GM12878 (cell line): ENCODE data around the gene RPP30. TPM values are rescaled to one million over a fixed set of nuclear protein-coding genes. Genes with fewer than 3 reads are reported as not detected.

ENCODE experiments used
- ATAC-seq: fragments of 200-7000 bp; cut with Tn5 transposase; 3 replicates; pipeline ENCODE4 v1.9.1; 2020; ENCODE audit warnings: mild to moderate bottlenecking, moderate library complexity
- BruUV-seq: library from RNA; stranded (reverse); fragments of 400-500 nt; replicated peaks from 2 replicates; lab custom pipeline; 2021; lab: Mats Ljungman, UMichigan
- CTCF ChIA-PET: fragments of 300-600 bp; sonication (Branson Sonifier 250); formaldehyde crosslinking; extraction: SDS; loops from one replicate; lab custom pipeline; 2021; ENCODE audit warnings: inconsistent platforms; lab: Yijun Ruan, JAX
- POLR2A ChIA-PET: fragments of 350-600 bp; formaldehyde crosslinking; extraction: SDS; loops from one replicate; lab custom pipeline; 2021; ENCODE audit warnings: inconsistent platforms; lab: Charles Lee
- RAD21 ChIA-PET: fragments of 300-600 bp; sonication (Branson Sonifier 250); formaldehyde crosslinking; loops from one replicate; lab custom pipeline; 2023; ENCODE audit warnings: antibody characterized with exemption; ENCODE audit not compliant: unreplicated experiment; lab: Charles Lee
- SMC1A ChIA-PET: fragments of 300-600 bp; sonication (Branson Sonifier 250); formaldehyde crosslinking; loops from one replicate; lab custom pipeline; 2023; ENCODE audit not compliant: unreplicated experiment, uncharacterized antibody; lab: Charles Lee
- DNase-seq: peaks from one replicate; pipeline ENCODE4 v3.0.0-alpha.2; 2011; ENCODE audit warnings: low read depth, low spot score
- FAIRE-seq: peaks from 3 replicates; lab custom pipeline; 2011; peaks lifted over from hg19 to GRCh38; lab: Jason Lieb, UNC
- H2AFZ ChIP-seq: 2 replicates; pipeline ENCODE4 v1.6.0; 2011; ENCODE audit warnings: low read depth, low read length, control low read depth; ENCODE audit not compliant: control insufficient read depth
- H3K27ac ChIP-seq: 2 replicates; pipeline ENCODE4 v1.5.1; 2011; ENCODE audit warnings: control low read depth; ENCODE audit not compliant: control insufficient read depth, insufficient read depth
- H3K27me3 ChIP-seq, 2 experiments: replicated peaks in 1 of 2; 2 replicates each; pipeline versions ENCODE4 v1.6.0 to v1.6.1; 2011; ENCODE audit warnings: low read length in 1 of 2; ENCODE audit not compliant: control insufficient read depth in 2 of 2, insufficient read depth in 2 of 2
- H3K36me3 ChIP-seq, 2 experiments: 2 replicates each; pipeline ENCODE4 v1.5.1; 2011; ENCODE audit warnings: low read length in 1 of 2; ENCODE audit not compliant: control insufficient read depth in 2 of 2, insufficient read depth in 2 of 2
- H3K4me1 ChIP-seq: 2 replicates; pipeline ENCODE4 v1.6.1; 2011; ENCODE audit warnings: mild to moderate bottlenecking, low read length, moderate library complexity, mixed read lengths; ENCODE audit not compliant: control insufficient read depth, insufficient read depth
- H3K4me2 ChIP-seq: 2 replicates; pipeline ENCODE4 v1.6.0; 2011; ENCODE audit warnings: control low read depth; ENCODE audit not compliant: control insufficient read depth, insufficient read depth
- H3K4me3 ChIP-seq: fragments of 200-600 bp; sonication (generic); 2 replicates; pipeline ENCODE4 v1.5.1; 2016
- H3K79me2 ChIP-seq: 2 replicates; pipeline ENCODE4 v1.6.0; 2011; ENCODE audit warnings: low read length; ENCODE audit not compliant: control insufficient read depth, insufficient read depth
- H3K9ac ChIP-seq: 2 replicates; pipeline ENCODE4 v1.8.0; 2011; ENCODE audit warnings: low read length, control low read depth, mixed read lengths; ENCODE audit not compliant: control insufficient read depth, insufficient read depth
- H3K9me3 ChIP-seq: replicated peaks from 3 replicates; pipeline ENCODE4 v1.5.1; 2011; ENCODE audit warnings: mild to moderate bottlenecking, low read length; ENCODE audit not compliant: control insufficient read depth, insufficient read depth
- H4K20me1 ChIP-seq: 2 replicates; pipeline ENCODE4 v1.6.0; 2011; ENCODE audit not compliant: control insufficient read depth, insufficient read depth
- POLR2A ChIP-seq: IDR thresholded peaks from 2 replicates; pipeline ENCODE4 v1.6.1; 2011; ENCODE audit warnings: low read depth, mild to moderate bottlenecking, low read length
- WGBS: methylation state at CpG from one replicate; pipeline ENCODE4 v1.1.6; 2016; ENCODE audit warnings: low lambda C conversion rate; ENCODE audit not compliant: insufficient replicate concordance, insufficient coverage; ENCODE audit errors: missing lambda C conversion rate; 5-methylcytosine and 5-hydroxymethylcytosine counted together
- in situ Hi-C: fragments of 300-500 bp; cut with MboI; formaldehyde crosslinking; loops from 9 replicates; pipeline ENCODE4 v1.14.3; 2018; ENCODE audit warnings: mixed read lengths
- intact Hi-C: fragments of 100-400 bp; cut with micrococcal nuclease; formaldehyde crosslinking; loops from one replicate; pipeline ENCODE4 v1.14.2; 2022; ENCODE audit not compliant: unreplicated experiment
- polyA plus RNA-seq, 11 experiments: library from polyadenylated mRNA; depleted of rRNA in 4 of 11; unstranded in 6 of 11; stranded (reverse) in 5 of 11; fragments of >200 nt; fragmentation: Nextera tagmentation in 4 of 11; fragmentation: Illumina TruSeq in 1 of 11; extraction: Ambion mirVana in 4 of 11; extraction: Trizol in 1 of 11; gene quantifications; 1 replicate in 1 of 11; 2 replicates in 10 of 11; pipeline versions ENCODE4 v1.2.1 to v1.2.3, GENCODE V29; 2011 to 2016; ENCODE audit warnings: inconsistent platforms in 2 of 11, missing spikeins in 2 of 11, low read depth in 1 of 11
- total RNA-seq, 4 experiments: library from RNA; depleted of rRNA in 3 of 4; stranded (reverse); fragments of >200 nt in 3 of 4; fragmentation: Illumina TruSeq in 1 of 4; extraction: Trizol in 1 of 4; gene quantifications; 2 replicates each; pipeline versions ENCODE4 v1.2.1 to v1.2.3, GENCODE V29; 2013 to 2021
- TF ChIP-seq, protein P1 (sequence below): fragments of 150-350 bp; IDR thresholded peaks from 2 replicates; pipeline ENCODE4 v1.6.1; 2016; ENCODE audit warnings: low read depth, low read length

RPP30 gene
- total and polyA plus RNA-seq, 10 of the 15 experiments (the other 5 are each of a cell fraction or from before 2014, with no cell fraction given): 48.0 to 208 (median 72.6) TPM

DNA sequence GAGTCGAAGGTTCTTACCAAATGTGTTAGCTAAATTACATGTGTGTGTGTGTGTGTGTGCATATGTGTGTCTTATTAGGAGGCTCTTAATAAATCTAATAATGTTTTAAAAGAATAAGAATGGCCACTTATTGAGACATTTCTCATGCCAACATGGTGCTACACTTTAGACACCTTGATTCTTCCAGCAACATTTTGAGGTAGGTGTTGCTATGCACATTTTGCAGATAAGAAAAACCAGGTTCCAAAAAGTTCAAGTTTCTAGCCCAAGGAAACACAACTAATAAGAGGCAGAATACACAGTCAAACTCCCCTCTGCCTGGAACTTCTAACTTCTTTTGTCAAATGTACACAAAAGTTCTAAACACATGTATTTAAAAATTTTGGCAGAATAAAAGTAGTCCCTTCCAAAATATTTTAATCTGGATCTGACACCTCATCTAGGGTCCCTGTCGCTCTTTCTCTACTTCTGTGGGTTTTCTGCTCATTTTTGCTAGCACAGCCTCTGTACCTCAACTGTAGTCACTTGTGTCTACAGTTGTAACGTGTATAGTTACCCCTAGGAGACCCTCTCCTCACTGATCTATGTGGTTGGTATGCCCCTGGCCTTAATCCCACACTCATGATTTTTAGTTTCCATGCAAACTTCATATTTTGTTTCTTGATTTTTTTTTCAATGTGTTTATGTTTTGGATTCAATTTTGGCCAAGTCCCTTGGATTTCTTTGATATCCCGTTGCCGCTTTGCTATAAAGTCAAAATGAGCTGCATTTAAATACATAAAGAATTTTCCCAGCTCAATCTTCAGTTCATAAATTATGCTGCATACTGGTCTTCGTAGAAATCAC is 44.8 kb downstream of the RPP30 start:
- Histone ChIP-seq H3K4me1 (no peaks in the 10 kb centered on the region), H3K36me3 (no peaks in the 10 kb centered on the region), H3K27ac (no peak overlapping the region), H3K9ac (no peak overlapping the region), H2AFZ (no peak overlapping the region), H4K20me1 (no peaks in the 10 kb centered on the region), H3K4me3 (no peak overlapping the region), H3K79me2 (no peaks in the 10 kb centered on the region), H3K27me3 (no peaks in the 10 kb centered on the region), H3K9me3 (no peaks in the 10 kb centered on the region; the same call in 2 of the 3 replicates), H3K4me2 (no peak overlapping the region)
- no TSS peak for BruUV-seq
- intact Hi-C loops (no loop called here), in situ Hi-C loops (no loop called here)
- 70% methylated on average over 6 of the region's 6 CpGs for WGBS
- ATAC-seq (no peak), DNase-seq (no peak), FAIRE-seq (no peak)
- CTCF ChIA-PET: interaction anchor here (0.6 to 8.8 kb wide), 10 partner anchors 7 to 381 kb away, joined by 3 to 253 read pairs (median 5); no protein-coding TSS in a partner anchor
- TF ChIP-seq POLR2A: no peak
- TF ChIP-seq, protein P1, sequence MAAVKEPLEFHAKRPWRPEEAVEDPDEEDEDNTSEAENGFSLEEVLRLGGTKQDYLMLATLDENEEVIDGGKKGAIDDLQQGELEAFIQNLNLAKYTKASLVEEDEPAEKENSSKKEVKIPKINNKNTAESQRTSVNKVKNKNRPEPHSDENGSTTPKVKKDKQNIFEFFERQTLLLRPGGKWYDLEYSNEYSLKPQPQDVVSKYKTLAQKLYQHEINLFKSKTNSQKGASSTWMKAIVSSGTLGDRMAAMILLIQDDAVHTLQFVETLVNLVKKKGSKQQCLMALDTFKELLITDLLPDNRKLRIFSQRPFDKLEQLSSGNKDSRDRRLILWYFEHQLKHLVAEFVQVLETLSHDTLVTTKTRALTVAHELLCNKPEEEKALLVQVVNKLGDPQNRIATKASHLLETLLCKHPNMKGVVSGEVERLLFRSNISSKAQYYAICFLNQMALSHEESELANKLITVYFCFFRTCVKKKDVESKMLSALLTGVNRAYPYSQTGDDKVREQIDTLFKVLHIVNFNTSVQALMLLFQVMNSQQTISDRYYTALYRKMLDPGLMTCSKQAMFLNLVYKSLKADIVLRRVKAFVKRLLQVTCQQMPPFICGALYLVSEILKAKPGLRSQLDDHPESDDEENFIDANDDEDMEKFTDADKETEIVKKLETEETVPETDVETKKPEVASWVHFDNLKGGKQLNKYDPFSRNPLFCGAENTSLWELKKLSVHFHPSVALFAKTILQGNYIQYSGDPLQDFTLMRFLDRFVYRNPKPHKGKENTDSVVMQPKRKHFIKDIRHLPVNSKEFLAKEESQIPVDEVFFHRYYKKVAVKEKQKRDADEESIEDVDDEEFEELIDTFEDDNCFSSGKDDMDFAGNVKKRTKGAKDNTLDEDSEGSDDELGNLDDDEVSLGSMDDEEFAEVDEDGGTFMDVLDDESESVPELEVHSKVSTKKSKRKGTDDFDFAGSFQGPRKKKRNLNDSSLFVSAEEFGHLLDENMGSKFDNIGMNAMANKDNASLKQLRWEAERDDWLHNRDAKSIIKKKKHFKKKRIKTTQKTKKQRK: no peak
- POLR2A ChIA-PET: interaction anchor here (0.5 kb wide), 1 partner anchor 153 kb away, joined by 3 read pairs; no protein-coding TSS in a partner anchor
- RAD21 ChIA-PET: interaction anchor here (1.1 to 5.4 kb wide), 3 partner anchors 333 to 391 kb away, joined by 3 to 36 read pairs (median 3); no protein-coding TSS in a partner anchor
- SMC1A ChIA-PET: interaction anchor here (0.7 to 10.0 kb wide), 10 partner anchors 8 to 379 kb away, joined by 3 to 100 read pairs (median 4); no protein-coding TSS in a partner anchor
